K562 (cell line): ENCODE results near the gene ROS1. TPM values are rescaled to one million over a fixed set of nuclear protein-coding genes. Genes with fewer than 3 reads are reported as not detected.
"Not testable (repeated sequence)": the region's sequence is repeated elsewhere in the genome, so short reads cannot be mapped to it uniquely, and the experiment has no call there.

Source experiments
- ATAC-seq: fragments of 200-7000 bp; cut with Tn5 transposase; 3 replicates; pipeline ENCODE4 v1.9.1; 2020; ENCODE audit warnings: moderate library complexity
- BruUV-seq: library from RNA; stranded (reverse); fragments of 400-500 nt; replicated peaks from 2 replicates; lab custom pipeline; 2021; lab: Mats Ljungman, UMichigan
- CTCF ChIA-PET: fragments of 300-600 bp; formaldehyde crosslinking; extraction: SDS; loops from one replicate; lab custom pipeline; 2021; ENCODE audit warnings: low intra/inter-chr PET ratio; lab: Yijun Ruan, JAX
- POLR2A ChIA-PET: fragments of 300-600, 350-650 bp; sonication (Branson Sonifier 250); formaldehyde crosslinking; extraction: SDS; loops from one replicate; lab custom pipeline; 2021; ENCODE audit warnings: antibody characterized with exemption, inconsistent platforms; lab: Yijun Ruan, JAX
- DNase-seq, 4 experiments: peaks; one replicate each; pipeline versions ENCODE4 v3.0.0 to v3.0.0-alpha.2; 2011 to 2018; ENCODE audit warnings: low spot score in 3 of 4, mixed read lengths in 3 of 4; ENCODE audit errors: extremely low read depth in 1 of 4
- FAIRE-seq: peaks from 2 replicates; lab custom pipeline; 2011; peaks lifted over from hg19 to GRCh38; lab: Jason Lieb, UNC
- H2AFZ ChIP-seq: 2 replicates; pipeline ENCODE4 v1.6.0; 2011; ENCODE audit warnings: low read depth, low read length, control low read depth, inconsistent platforms
- H3K27ac ChIP-seq: fragments of 200-600 bp; 3 replicates; pipeline ENCODE4 v1.8.0; 2011; ENCODE audit warnings: low read depth, mild to moderate bottlenecking, control low read depth, inconsistent platforms, low read length, moderate library complexity, mixed read lengths; ENCODE audit errors: extremely low read depth
- H3K27me3 ChIP-seq, 2 experiments: fragments of 300-600 bp in 1 of 2; 2 replicates in 1 of 2; 3 replicates in 1 of 2; pipeline versions ENCODE4 v1.6.0 to v1.8.0; 2011; ENCODE audit warnings: inconsistent platforms in 2 of 2, low read length in 2 of 2, mild to moderate bottlenecking in 1 of 2, mixed read lengths in 1 of 2, moderate library complexity in 1 of 2; ENCODE audit not compliant: control insufficient read depth in 2 of 2, insufficient read depth in 2 of 2
- H3K36me3 ChIP-seq: fragments of 300-600 bp; 3 replicates; pipeline ENCODE4 v1.8.0; 2011; ENCODE audit warnings: mild to moderate bottlenecking, low read length, inconsistent platforms; ENCODE audit not compliant: control insufficient read depth, insufficient read depth
- H3K4me1 ChIP-seq, 2 experiments: fragments of 200-600 bp in 1 of 2; replicated peaks in 1 of 2; 2 replicates in 1 of 2; 3 replicates in 1 of 2; pipeline versions ENCODE4 v1.5.1 to v1.8.0; 2011; ENCODE audit warnings: inconsistent platforms in 2 of 2, low read length in 2 of 2, mild to moderate bottlenecking in 1 of 2, mixed read lengths in 1 of 2, moderate library complexity in 1 of 2; ENCODE audit not compliant: control insufficient read depth in 2 of 2, insufficient read depth in 2 of 2
- H3K4me2 ChIP-seq: 2 replicates; pipeline ENCODE4 v1.6.1; 2011; ENCODE audit warnings: low read length, control low read depth, inconsistent platforms, mixed read lengths; ENCODE audit not compliant: insufficient read depth
- H3K4me3 ChIP-seq: fragments of 200-600 bp; sonication (generic), shearing (Covaris generic); 2 replicates; pipeline ENCODE4 v1.5.1; 2016; ENCODE audit warnings: control low read depth, inconsistent platforms
- H3K79me2 ChIP-seq: fragments of 200-600 bp; 3 replicates; pipeline ENCODE4 v1.8.0; 2011; ENCODE audit warnings: low read length, inconsistent platforms; ENCODE audit not compliant: control insufficient read depth, insufficient read depth
- H3K9ac ChIP-seq, 2 experiments: 2 replicates each; pipeline versions ENCODE4 v1.6.0 to v1.6.1; 2011; ENCODE audit warnings: low read depth in 2 of 2, low read length in 2 of 2, control low read depth in 1 of 2, inconsistent platforms in 1 of 2, mild to moderate bottlenecking in 1 of 2, mixed read lengths in 1 of 2; ENCODE audit not compliant: insufficient read depth in 1 of 2
- H3K9me1 ChIP-seq: one replicate; pipeline ENCODE4 v1.6.0; 2011; ENCODE audit warnings: inconsistent platforms, mild to moderate bottlenecking, low read length, moderate library complexity; ENCODE audit not compliant: control insufficient read depth, insufficient read depth
- H3K9me3 ChIP-seq: replicated peaks from 2 replicates; pipeline ENCODE4 v1.5.1; 2011; ENCODE audit warnings: low read depth, low read length, inconsistent platforms; ENCODE audit not compliant: control insufficient read depth, insufficient read depth
- H4K20me1 ChIP-seq: replicated peaks from 2 replicates; pipeline ENCODE4 v1.6.1; 2011; ENCODE audit warnings: low read length, inconsistent platforms, mixed read lengths; ENCODE audit not compliant: control insufficient read depth, insufficient read depth
- C11orf30 ChIP-seq: fragments of 450-650 bp; IDR thresholded peaks from 2 replicates; pipeline ENCODE4 v1.6.1; 2016; ENCODE audit warnings: low read depth, mild to moderate bottlenecking
- GATAD2B ChIP-seq: fragments of 450-650 bp; IDR thresholded peaks from 2 replicates; pipeline ENCODE4 v1.6.1; 2017; ENCODE audit warnings: mild to moderate bottlenecking, borderline replicate concordance
- LEF1 ChIP-seq: fragments of 450-650 bp; IDR thresholded peaks from 2 replicates; pipeline ENCODE4 v1.6.1; 2016; ENCODE audit warnings: mild to moderate bottlenecking
- NFXL1 ChIP-seq: fragments of 450-650 bp; formaldehyde crosslinking; IDR thresholded peaks from 2 replicates; pipeline ENCODE4 v1.4.0; 2021; ENCODE audit warnings: mild to moderate bottlenecking
- PTTG1 ChIP-seq: fragments of 450-650 bp; IDR thresholded peaks from 2 replicates; pipeline ENCODE4 v1.6.1; 2016; ENCODE audit warnings: low read depth, mild to moderate bottlenecking, missing genetic modification characterization, missing compliant biosample characterization
- RFX1 ChIP-seq: fragments of 450-650 bp; IDR thresholded peaks from 2 replicates; pipeline ENCODE4 v1.6.1; 2016; ENCODE audit warnings: mild to moderate bottlenecking, moderate library complexity
- SETDB1 ChIP-seq: IDR thresholded peaks from one replicate; pipeline ENCODE4 v1.6.1; 2012; ENCODE audit warnings: low read length, control low read depth, inconsistent platforms
- ZKSCAN3 ChIP-seq: fragments of 250-450 bp; sonication (Bioruptor Pico); IDR thresholded peaks from 2 replicates; pipeline ENCODE4 v1.4.0; 2020
- ZKSCAN8 ChIP-seq: fragments of 200-800 bp; sonication (Bioruptor generic); IDR thresholded peaks from 2 replicates; pipeline ENCODE4 v1.6.1; 2016; ENCODE audit warnings: missing genetic modification characterization, missing compliant biosample characterization
- ZNF316 ChIP-seq: fragments of 450-650 bp; IDR thresholded peaks from 2 replicates; pipeline ENCODE4 v1.6.1; 2016
- ZSCAN29 ChIP-seq: fragments of 450-650 bp; IDR thresholded peaks from 2 replicates; pipeline ENCODE4 v1.6.1; 2017
- WGBS: fragments of 100-300 bp; shearing (Covaris generic); methylation state at CpG from one replicate; pipeline ENCODE4 v1.1.6; 2016; ENCODE audit warnings: low coverage, mixed read lengths; ENCODE audit not compliant: insufficient coverage; ENCODE audit errors: missing lambda C conversion rate; 5-methylcytosine and 5-hydroxymethylcytosine counted together
- in situ Hi-C: fragments of 300-500 bp; cut with MboI; formaldehyde crosslinking; loops from 4 replicates; pipeline ENCODE4 v1.15.0; 2018; ENCODE audit warnings: inconsistent platforms, mixed read lengths
- intact Hi-C: fragments of 100-400 bp; cut with micrococcal nuclease; formaldehyde crosslinking; loops from 2 replicates; pipeline ENCODE4 v1.14.2; 2022
- polyA plus RNA-seq, 8 experiments: library from polyadenylated mRNA; depleted of rRNA in 4 of 8; stranded (reverse) in 5 of 8; unstranded in 3 of 8; fragments of >200 nt; fragmentation: Nextera tagmentation in 2 of 8; fragmentation: Illumina TruSeq in 1 of 8; extraction: Ambion mirVana in 2 of 8; extraction: Trizol in 1 of 8; gene quantifications; 2 replicates each; pipeline versions ENCODE4 v1.2.1 to v1.2.3, GENCODE V29; 2011 to 2014; ENCODE audit warnings: inconsistent platforms in 1 of 8, missing spikeins in 1 of 8
- total RNA-seq, 7 experiments: library from RNA; depleted of rRNA in 6 of 7; stranded (reverse); fragments of >200 nt in 6 of 7; fragmentation: Illumina TruSeq in 2 of 7; extraction: Trizol in 2 of 7; gene quantifications; 2 replicates each; pipeline versions ENCODE4 v1.2.1 to v1.2.3, GENCODE V29; 2011 to 2021; ENCODE audit warnings: low replicate concordance in 1 of 7
- TF ChIP-seq, protein P1 (sequence below): fragments of 250-450 bp; sonication (Bioruptor Pico); IDR thresholded peaks from 2 replicates; pipeline ENCODE4 v1.9.0; 2021; ENCODE audit warnings: mild to moderate bottlenecking, inconsistent platforms
- TF ChIP-seq, protein P2 (sequence below): fragments of 450-650 bp; IDR thresholded peaks from 2 replicates; pipeline ENCODE4 v1.6.1; 2016; ENCODE audit warnings: antibody characterized with exemption

The ROS1 gene
- total and polyA plus RNA-seq, 9 of the 15 experiments (the other 6 are each of a cell fraction or from before 2014, with no cell fraction given) = under 0.01 to 0.16 (median 0.04) TPM; not detected in 6

DNA sequence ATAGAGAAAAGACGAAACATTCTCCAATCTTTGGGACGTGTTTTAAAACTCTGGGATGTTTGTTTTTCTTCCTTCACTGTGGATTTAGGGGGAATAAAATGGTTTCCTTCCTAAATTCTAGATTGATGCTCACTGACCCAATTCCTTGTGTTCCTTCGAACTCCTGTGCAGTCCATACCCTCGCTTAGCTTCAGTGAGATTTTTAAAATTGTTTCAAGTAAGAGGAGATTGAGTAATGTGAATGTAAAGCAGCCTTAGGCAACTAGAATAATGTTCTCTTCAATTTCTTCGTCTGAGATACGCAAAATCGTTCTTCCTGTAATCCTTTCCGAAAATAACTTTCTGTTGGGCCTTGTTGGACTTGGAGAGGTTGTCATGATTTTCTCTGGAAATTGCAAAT lies 162.9 kb downstream of the ROS1 start (continued):
- TF ChIP-seq, protein P1, sequence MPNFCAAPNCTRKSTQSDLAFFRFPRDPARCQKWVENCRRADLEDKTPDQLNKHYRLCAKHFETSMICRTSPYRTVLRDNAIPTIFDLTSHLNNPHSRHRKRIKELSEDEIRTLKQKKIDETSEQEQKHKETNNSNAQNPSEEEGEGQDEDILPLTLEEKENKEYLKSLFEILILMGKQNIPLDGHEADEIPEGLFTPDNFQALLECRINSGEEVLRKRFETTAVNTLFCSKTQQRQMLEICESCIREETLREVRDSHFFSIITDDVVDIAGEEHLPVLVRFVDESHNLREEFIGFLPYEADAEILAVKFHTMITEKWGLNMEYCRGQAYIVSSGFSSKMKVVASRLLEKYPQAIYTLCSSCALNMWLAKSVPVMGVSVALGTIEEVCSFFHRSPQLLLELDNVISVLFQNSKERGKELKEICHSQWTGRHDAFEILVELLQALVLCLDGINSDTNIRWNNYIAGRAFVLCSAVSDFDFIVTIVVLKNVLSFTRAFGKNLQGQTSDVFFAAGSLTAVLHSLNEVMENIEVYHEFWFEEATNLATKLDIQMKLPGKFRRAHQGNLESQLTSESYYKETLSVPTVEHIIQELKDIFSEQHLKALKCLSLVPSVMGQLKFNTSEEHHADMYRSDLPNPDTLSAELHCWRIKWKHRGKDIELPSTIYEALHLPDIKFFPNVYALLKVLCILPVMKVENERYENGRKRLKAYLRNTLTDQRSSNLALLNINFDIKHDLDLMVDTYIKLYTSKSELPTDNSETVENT (CRISPR knock-in tag) = no peak
- no peak for TF ChIP-seq SETDB1
- TF ChIP-seq PTTG1 (tag) = no peak
- TF ChIP-seq ZKSCAN3 (CRISPR knock-in tag) = no peak
- TF ChIP-seq GATAD2B = no peak
- TF ChIP-seq NFXL1 (CRISPR knock-in tag) = no peak
- TF ChIP-seq ZSCAN29 = no peak

DNA sequence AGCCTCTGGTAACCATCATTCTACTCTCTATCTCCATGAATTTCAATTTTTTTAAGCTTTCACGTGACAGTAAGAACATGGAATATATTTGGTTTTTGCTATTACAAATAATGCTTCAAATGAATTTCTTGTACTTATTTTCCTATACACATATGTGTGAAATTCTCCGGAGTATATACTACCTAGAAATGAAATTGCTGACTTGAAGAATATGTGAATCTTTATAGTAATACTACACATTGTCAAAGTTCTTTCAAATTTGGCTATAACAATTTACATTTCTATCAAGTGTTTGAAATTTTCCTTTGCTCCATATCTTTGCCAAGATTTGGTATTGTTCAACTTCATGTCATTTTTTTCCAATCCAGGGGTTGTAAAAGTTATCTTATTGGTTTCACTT lies 172.0 kb downstream of the ROS1 start:
- H3K36me3 ChIP-seq = no peaks in the 10 kb centered on the region
- H3K4me1 ChIP-seq = no peaks in the 10 kb centered on the region
- H3K9me1 ChIP-seq = no peaks in the 10 kb centered on the region
- in situ Hi-C loops (no loop called here), intact Hi-C loops (no loop called here)
- H3K27me3 ChIP-seq = no peaks in the 10 kb centered on the region
- no peak overlapping the region for H3K4me2 ChIP-seq
- no peak for DNase-seq
- no peak for ATAC-seq
- no peaks in the 10 kb centered on the region for H3K79me2 ChIP-seq
- H3K27ac ChIP-seq = no peak overlapping the region
- POLR2A ChIA-PET = no interaction called here
- no peak overlapping the region for H3K4me3 ChIP-seq
- no peak for FAIRE-seq
- CTCF ChIA-PET = interaction anchor here (0.7 kb wide), 1 partner anchor 11 kb away, joined by 3 read pairs; no protein-coding TSS in a partner anchor
- H3K9me3 ChIP-seq = no peaks in the 10 kb centered on the region
- TF ChIP-seq ZNF316 = peak; percentile 62
- no peak for TF ChIP-seq LEF1
- TF ChIP-seq ZKSCAN8 (CRISPR knock-in tag) = no peak
- no peak for TF ChIP-seq RFX1
- peak; percentile 20; the same call in 1 of the 2 replicates for TF ChIP-seq C11orf30
- TF ChIP-seq, protein P2, sequence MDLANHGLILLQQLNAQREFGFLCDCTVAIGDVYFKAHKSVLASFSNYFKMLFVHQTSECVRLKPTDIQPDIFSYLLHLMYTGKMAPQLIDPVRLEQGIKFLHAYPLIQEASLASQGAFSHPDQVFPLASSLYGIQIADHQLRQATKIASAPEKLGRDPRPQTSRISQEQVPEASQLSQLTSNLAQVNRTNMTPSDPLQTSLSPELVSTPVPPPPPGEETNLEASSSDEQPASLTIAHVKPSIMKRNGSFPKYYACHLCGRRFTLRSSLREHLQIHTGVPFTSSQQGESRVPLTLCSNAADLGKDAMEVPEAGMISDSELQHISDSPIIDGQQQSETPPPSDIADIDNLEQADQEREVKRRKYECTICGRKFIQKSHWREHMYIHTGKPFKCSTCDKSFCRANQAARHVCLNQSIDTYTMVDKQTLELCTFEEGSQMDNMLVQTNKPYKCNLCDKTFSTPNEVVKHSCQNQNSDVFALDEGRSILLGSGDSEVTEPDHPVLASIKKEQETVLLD = no peak
- no peaks in the 10 kb centered on the region for H4K20me1 ChIP-seq
- 3% methylated on average over 2 of the region's 2 CpGs for WGBS
- no peak overlapping the region for H3K9ac ChIP-seq
- BruUV-seq = no TSS peak
- H2AFZ ChIP-seq = no peak overlapping the region

DNA sequence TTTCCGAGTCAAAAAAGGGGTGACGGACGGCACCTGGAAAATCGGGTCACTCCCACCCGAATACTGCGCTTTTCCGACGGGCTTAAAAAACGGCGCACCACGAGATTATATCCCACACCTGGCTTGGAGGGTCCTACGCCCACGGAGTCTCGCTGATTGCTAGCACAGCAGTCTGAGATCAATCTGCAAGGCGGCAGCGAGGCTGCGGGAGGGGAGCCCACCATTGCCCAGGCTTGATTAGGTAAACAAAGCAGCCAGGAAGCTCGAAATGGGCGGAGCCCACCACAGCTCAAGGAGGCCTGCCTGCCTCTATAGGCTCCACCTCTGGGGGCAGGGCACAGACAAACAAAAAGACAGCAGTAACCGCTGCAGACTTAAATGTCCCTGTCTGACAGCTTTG lies 180.8 kb downstream of the ROS1 start:
- H3K79me2 ChIP-seq, H4K20me1 ChIP-seq, H3K36me3 ChIP-seq, FAIRE-seq, H3K9me3 ChIP-seq, H3K9ac ChIP-seq, H3K27me3 ChIP-seq, H3K27ac ChIP-seq, H3K4me1 ChIP-seq, in situ Hi-C loops, CTCF ChIA-PET, ATAC-seq, H2AFZ ChIP-seq, POLR2A ChIA-PET, H3K4me3 ChIP-seq, intact Hi-C loops, BruUV-seq, H3K4me2 ChIP-seq, H3K9me1 ChIP-seq: not testable (repeated sequence)
- DNase-seq = peak in 1 of 4 experiments; percentile 14
- WGBS = 5% methylated on average over 16 of the region's 20 CpGs
